ENCODE results near the gene ACTL6A.
"Not testable (repeated sequence)": the region's sequence is repeated elsewhere in the genome, so short reads cannot be mapped to it uniquely, and the experiment has no call there.

ACTL6A gene

GRCh38 chr3:179562591-179563270, at the start of gene ACTL6A:
Gene ACTL6A (plus strand): TSS chr3:179562926. CDS start chr3:179563093, 167 bp downstream.
- peak; percentile 98 for DNase-seq

- no peak for DNase-seq
These were observed 48.9 kb upstream of the ACTL6A start for GRCh38 chr3:179513862-179514261.

GRCh38 chr3:179516461-179517251, 46.1 kb upstream of the ACTL6A start:
- not testable (repeated sequence) for DNase-seq

- DNase-seq = no peak
These were observed 36.2 kb upstream of the ACTL6A start for GRCh38 chr3:179526482-179526881.

GRCh38 chr3:179526989-179527391, 35.7 kb upstream of the ACTL6A start:
- DNase-seq = no peak

- no peak for DNase-seq
These were observed 34.0 kb upstream of the ACTL6A start for GRCh38 chr3:179528772-179529171.

GRCh38 chr3:179531576-179531975, 31.1 kb upstream of the ACTL6A start:
- DNase-seq = no peak

- no peak for DNase-seq
These were observed 29.5 kb upstream of the ACTL6A start for GRCh38 chr3:179533274-179533673.

- DNase-seq = no peak
These were observed 26.5 kb upstream of the ACTL6A start for GRCh38 chr3:179536256-179536655.

GRCh38 chr3:179541094-179541493, 21.6 kb upstream of the ACTL6A start:
- no peak for DNase-seq

- DNase-seq = no peak
These were observed 21.1 kb upstream of the ACTL6A start for GRCh38 chr3:179541596-179541995.

GRCh38 chr3:179542375-179542774, 20.4 kb upstream of the ACTL6A start:
- DNase-seq = no peak

GRCh38 chr3:179544981-179545645, 17.6 kb upstream of the ACTL6A start:
- no peak for DNase-seq

GRCh38 chr3:179546814-179547241, 15.9 kb upstream of the ACTL6A start:
- no peak for DNase-seq

GRCh38 chr3:179551349-179552105, 11.2 kb upstream of the ACTL6A start:
- no peak for DNase-seq

- DNase-seq = peak; percentile 38
These were observed 3.9 kb upstream of the ACTL6A start for GRCh38 chr3:179558742-179559364.

GRCh38 chr3:179560791-179561190, 1.9 kb upstream of the ACTL6A start:
- no peak for DNase-seq

- peak; percentile 70 for DNase-seq
These were observed 601 bp downstream of the ACTL6A start for GRCh38 chr3:179563271-179563783.

GRCh38 chr3:179565496-179565895, 2.8 kb downstream of the ACTL6A start:
- no peak for DNase-seq

GRCh38 chr3:179580992-179581391, 18.3 kb downstream of the ACTL6A start:
- DNase-seq = no peak

GRCh38 chr3:179589143-179589542, 26.4 kb downstream of the ACTL6A start:
- DNase-seq = no peak

GRCh38 chr3:179590669-179591068, 27.9 kb downstream of the ACTL6A start:
- DNase-seq = no peak

All from activated T-cell treated with anti-CD3 and anti-CD28 coated beads, Interleukin-2, amount 50 U/mL, for 1 hour (primary cell).